Heart right ventricle (tissue), 16 donors: ENCODE data around the gene KIF26B. TPM values are rescaled to one million over a fixed set of nuclear protein-coding genes. Genes with fewer than 3 reads are reported as not detected.

Experiments
- ATAC-seq, 8 donors: fragments of 200-7000 bp; cut with Tn5 transposase; one replicate each; pipeline ENCODE4 v1.9.1; 2020; ENCODE audit warnings: mild to moderate bottlenecking in 8 of 8, moderate library complexity in 8 of 8, moderate number of reproducible peaks in 1 of 8
- DNase-seq, 2 donors: peaks; one replicate each; pipeline ENCODE4 v3.0.0-alpha.2; 2020
- H3K27ac ChIP-seq, 10 donors: fragments of 200-600 bp; sonication (generic) in 2 of 10; one replicate each; pipeline versions ENCODE4 v1.5.0 to v1.8.0; 2020 to 2022; ENCODE audit warnings: mild to moderate bottlenecking in 3 of 10
- H3K27me3 ChIP-seq, 7 donors: fragments of 200-600 bp; one replicate each; pipeline ENCODE4 v1.8.0; 2021 to 2022; ENCODE audit warnings: mild to moderate bottlenecking in 2 of 7
- H3K36me3 ChIP-seq, 9 donors: fragments of 200-600 bp; sonication (generic) in 1 of 9; one replicate each; pipeline versions ENCODE4 v1.5.0 to v1.8.0; 2020 to 2022; ENCODE audit warnings: mild to moderate bottlenecking in 2 of 9
- H3K4me1 ChIP-seq, 9 donors: fragments of 200-600 bp; sonication (generic) in 1 of 9; one replicate each; pipeline versions ENCODE4 v1.5.0 to v1.8.0; 2020 to 2022; ENCODE audit warnings: mild to moderate bottlenecking in 4 of 9
- H3K4me3 ChIP-seq, 10 donors: fragments of 200-600 bp; sonication (generic) in 2 of 10; one replicate each; pipeline versions ENCODE4 v1.5.0 to v1.8.0; 2020 to 2022; ENCODE audit warnings: mild to moderate bottlenecking in 7 of 10, moderate library complexity in 2 of 10
- H3K9me3 ChIP-seq, 11 donors: fragments of 200-600 bp in 10 of 11; sonication (generic) in 2 of 11; one replicate each; pipeline versions ENCODE4 v1.5.0 to v1.8.0; 2013 to 2022; ENCODE audit warnings: mild to moderate bottlenecking in 2 of 11, control low read depth in 1 of 11, moderate library complexity in 1 of 11
- WGBS, 2 donors: extraction: QIAGEN DNeasy Blood & Tissue Kit; methylation state at CpG; one replicate each; pipeline ENCODE4 v1.1.7; 2013; ENCODE audit warnings: inconsistent platforms in 1 of 2; 5-methylcytosine and 5-hydroxymethylcytosine counted together
- intact Hi-C, 10 donors: fragments of 100-400 bp; cut with DNase I; formaldehyde crosslinking; loops; one replicate each; pipeline versions ENCODE4 v1.11.1 to v1.14.2; 2022
- polyA plus RNA-seq, 2 donors: library from polyadenylated mRNA; stranded (reverse); fragments of 200-250 nt; gene quantifications; one replicate each; pipeline ENCODE4 v1.2.3, GENCODE V29; 2013
- total RNA-seq, 10 donors: library from RNA; stranded (reverse); fragmentation: NEBNext Ultra II Directional in 3 of 10; extraction: Animal tissue kit (Norgen Biotek cat#: 25700) in 3 of 10; gene quantifications; one replicate each; pipeline versions ENCODE4 v1.2.1 to v1.2.4, GENCODE V29; 2021 to 2023
- TF ChIP-seq, protein P1 (sequence below), 9 donors: fragments of 200-600 bp; sonication (generic) in 2 of 9; IDR thresholded peaks; one replicate each; pipeline versions ENCODE4 v1.5.0 to v1.8.0; 2021 to 2022; ENCODE audit warnings: antibody characterized with exemption in 9 of 9, mild to moderate bottlenecking in 5 of 9, moderate library complexity in 1 of 9
- donor health status: Arrhythmogenic right ventricular cardiomyopathy.
- donor health status: ischemic (EF 13 %, LVEDD 7.1; RV severe dilation, severe dysfunction).
- donor health status: healthy with polysubstance abuse.
- donor health status: DM: no; HTN: yes; CAD: no.
- donor health status: DM: no; HTN: no; CAD: no.
- donor health status: ischemic (EF 25% LVEDD 6.9; RV normal size, moderate dysfunction).
- donor health status: ischemic (EF 25% LVEDD 5.7; RV mildly dilated, moderate dysfunction).
- donor health status: healthy.
- donor health status: DM: yes; HTN: yes; CAD: no.
- donor health status: Ischemic cardiomyopathy.
- donor health status: ischemic (EF 35%, LVEDD 5.7; RV mildly dilated, moderate dysfunction).
- donor health status: nonischemic (EF 11% LVEDD 7.7; RV severe dilation, severe dysfunction).
- donor health status: DM: yes; HTN: yes; CAD: no.
- donor health status: PGD.
- donor health status: ischemic (EF 29% LVEDD 5.4; RV normal size, mild dysfunction).
- donor health status: nonischemic (EF 23%, LVEDD 6.1; RV moderate dilation, normal function).

The KIF26B gene
- total and polyA plus RNA-seq, 12 donors, result 0.66 to 8.8 (median 2.8) TPM

DNA sequence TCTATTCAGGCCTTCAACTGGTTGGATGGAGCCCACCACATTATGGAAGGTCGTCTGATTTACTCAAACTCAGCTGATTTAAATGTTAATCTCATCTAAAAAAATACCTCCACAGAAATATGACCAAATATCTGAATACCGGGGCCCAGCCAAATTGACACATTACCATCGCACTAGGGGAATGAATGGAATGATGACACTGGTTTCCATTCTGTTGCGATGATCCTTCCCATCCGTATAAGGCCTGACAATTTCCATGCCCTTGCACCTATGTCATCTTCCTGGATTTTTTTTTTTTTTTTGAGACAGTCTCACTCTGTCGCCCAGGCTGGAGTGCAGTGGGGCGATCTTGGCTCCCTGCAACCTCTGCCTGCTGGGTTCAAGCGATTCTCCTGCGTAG, 397.5 kb downstream of the KIF26B start:
- intact Hi-C loops, result no loop called here
- WGBS, 2 donors, result 88 to 97% methylated on average over 9 of the region's 9 CpGs
- ATAC-seq, result no peak
- TF ChIP-seq, protein P1, sequence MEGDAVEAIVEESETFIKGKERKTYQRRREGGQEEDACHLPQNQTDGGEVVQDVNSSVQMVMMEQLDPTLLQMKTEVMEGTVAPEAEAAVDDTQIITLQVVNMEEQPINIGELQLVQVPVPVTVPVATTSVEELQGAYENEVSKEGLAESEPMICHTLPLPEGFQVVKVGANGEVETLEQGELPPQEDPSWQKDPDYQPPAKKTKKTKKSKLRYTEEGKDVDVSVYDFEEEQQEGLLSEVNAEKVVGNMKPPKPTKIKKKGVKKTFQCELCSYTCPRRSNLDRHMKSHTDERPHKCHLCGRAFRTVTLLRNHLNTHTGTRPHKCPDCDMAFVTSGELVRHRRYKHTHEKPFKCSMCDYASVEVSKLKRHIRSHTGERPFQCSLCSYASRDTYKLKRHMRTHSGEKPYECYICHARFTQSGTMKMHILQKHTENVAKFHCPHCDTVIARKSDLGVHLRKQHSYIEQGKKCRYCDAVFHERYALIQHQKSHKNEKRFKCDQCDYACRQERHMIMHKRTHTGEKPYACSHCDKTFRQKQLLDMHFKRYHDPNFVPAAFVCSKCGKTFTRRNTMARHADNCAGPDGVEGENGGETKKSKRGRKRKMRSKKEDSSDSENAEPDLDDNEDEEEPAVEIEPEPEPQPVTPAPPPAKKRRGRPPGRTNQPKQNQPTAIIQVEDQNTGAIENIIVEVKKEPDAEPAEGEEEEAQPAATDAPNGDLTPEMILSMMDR (IDR thresholded peaks at IDR 0.05), result no peak
- Histone ChIP-seq H3K4me3 (no peak overlapping the region), H3K4me1 (peaks cover 0 to 19% (median 3%) of the 10 kb centered on the region in 9 donors), H3K27me3 (no peaks in the 10 kb centered on the region), H3K36me3 (no peaks in the 10 kb centered on the region), H3K27ac (no peak overlapping the region), H3K9me3 (no peaks in the 10 kb centered on the region)
- no peak for DNase-seq

GRCh38 chr1:245556057-245556456, 401.3 kb downstream of the KIF26B start:
- TF ChIP-seq, protein P1 (IDR thresholded peaks at IDR 0.05), result no peak
- Histone ChIP-seq H3K27ac (no peak overlapping the region), H3K27me3 (no peaks in the 10 kb centered on the region), H3K4me1 (peaks cover 0 to 1% (median 0%) of the 10 kb centered on the region in 9 donors), H3K4me3 (no peak overlapping the region), H3K9me3 (no peaks in the 10 kb centered on the region), H3K36me3 (no peaks in the 10 kb centered on the region)
- DNase-seq (no peak), ATAC-seq (no peak)
- intact Hi-C loops, result no loop called here
- 92 to 98% methylated on average over 3 of the region's 3 CpGs for whole genome bisulfite sequencing, 2 donors

DNA sequence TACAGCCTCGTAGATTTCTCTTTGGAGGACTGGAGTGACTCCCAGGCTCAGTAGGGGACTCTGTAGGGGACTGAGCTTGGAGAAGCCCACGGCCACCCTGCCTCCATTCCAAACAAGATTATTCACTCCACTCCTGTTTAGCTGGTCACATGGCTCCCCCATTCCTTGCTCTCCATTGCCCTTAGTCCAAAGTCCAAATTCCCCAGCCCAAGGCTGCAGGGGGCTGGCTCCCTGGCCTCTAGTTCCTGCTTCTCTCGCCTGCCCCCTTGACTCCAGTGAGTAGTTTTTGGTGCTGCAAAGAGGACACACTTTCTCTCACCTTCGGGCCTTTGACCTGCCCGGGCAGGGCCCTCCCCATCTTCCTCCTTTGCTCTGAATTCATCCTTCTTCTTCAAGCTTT, 403.3 kb downstream of the KIF26B start:
- intact Hi-C loops, result no loop called here
- TF ChIP-seq, protein P1 (IDR thresholded peaks at IDR 0.05), result no peak
- H3K36me3 ChIP-seq, result no peaks in the 10 kb centered on the region
- no peaks in the 10 kb centered on the region for H3K4me1 ChIP-seq
- H3K27me3 ChIP-seq, result no peaks in the 10 kb centered on the region
- H3K4me3 ChIP-seq, result no peak overlapping the region
- ATAC-seq (no peak), DNase-seq (no peak)
- H3K27ac ChIP-seq, result no peak overlapping the region
- no peaks in the 10 kb centered on the region for H3K9me3 ChIP-seq
- 92 to 93% methylated on average over 5 of the region's 5 CpGs for WGBS, 2 donors

DNA sequence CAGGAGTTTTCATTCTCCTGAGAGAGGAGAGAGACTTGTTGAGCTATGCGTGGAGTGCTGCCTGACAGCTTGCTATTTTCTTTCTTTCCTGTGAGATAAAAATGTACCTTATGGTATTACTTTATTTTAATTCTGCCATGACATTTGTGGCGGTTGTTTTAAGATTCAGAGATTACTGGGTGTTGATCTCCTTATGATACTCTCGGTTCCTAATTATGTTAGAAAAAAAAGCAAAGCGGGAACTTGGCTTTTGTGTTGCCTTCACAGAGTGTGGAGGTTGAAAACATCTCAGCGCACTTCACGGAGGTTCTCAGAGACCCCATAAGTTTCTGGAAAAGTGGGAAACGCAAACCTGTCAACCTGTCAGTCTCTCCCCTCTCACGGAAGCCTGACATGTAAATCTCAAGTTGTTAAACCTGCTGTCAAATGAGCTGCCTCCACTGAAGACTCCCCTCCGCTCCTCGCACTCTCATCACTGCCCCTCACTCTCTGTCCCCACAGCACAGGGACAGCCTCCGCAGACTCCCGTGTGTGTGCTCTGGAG, 405.6 kb downstream of the KIF26B start:
- intact Hi-C loops, result no loop called here

More for the DNA sequence above, 405.6 kb downstream of the KIF26B start:
- no peaks in the 10 kb centered on the region for H3K9me3 ChIP-seq
- TF ChIP-seq, protein P1 (IDR thresholded peaks at IDR 0.05), result no peak
- H3K4me3 ChIP-seq, result no peak overlapping the region
- ATAC-seq (no peak), DNase-seq (no peak)
- no peaks in the 10 kb centered on the region for H3K36me3 ChIP-seq
- no peaks in the 10 kb centered on the region for H3K27me3 ChIP-seq
- no peaks in the 10 kb centered on the region for H3K4me1 ChIP-seq
- H3K27ac ChIP-seq, result no peak overlapping the region
- WGBS, 2 donors, result 87 to 89% methylated on average over 12 of the region's 12 CpGs
